Loucy (cell line): Measurements from ENCODE around the gene DNMBP.

Source experiments
- H2AFZ ChIP-seq: fragments of 200-600 bp; sonication (generic); 2 replicates; pipeline ENCODE4 v1.6.0; 2016; ENCODE audit warnings: antibody characterized with exemption, mild to moderate bottlenecking, low read length, moderate library complexity
- H3F3A ChIP-seq: fragments of 200-600 bp; 2 replicates; pipeline ENCODE4 v1.6.0; 2016; ENCODE audit warnings: antibody characterized with exemption, low read depth, mild to moderate bottlenecking
- H3K27me3 ChIP-seq: fragments of 200-600 bp; sonication (generic); 2 replicates; pipeline ENCODE4 v1.6.1; 2014; ENCODE audit warnings: low read length, mild to moderate bottlenecking; ENCODE audit not compliant: insufficient read depth, poor library complexity, severe bottlenecking
- H3K36me3 ChIP-seq: fragments of 200-600 bp; sonication (generic); 2 replicates; pipeline ENCODE4 v1.6.1; 2016; ENCODE audit warnings: low read length; ENCODE audit not compliant: insufficient read depth
- H3K4me1 ChIP-seq: fragments of 200-600 bp; sonication (generic); 2 replicates; pipeline ENCODE4 v1.5.1; 2014; ENCODE audit warnings: low read length, mild to moderate bottlenecking; ENCODE audit not compliant: insufficient read depth, poor library complexity, severe bottlenecking
- H3K4me2 ChIP-seq: fragments of 200-600 bp; sonication (generic); 2 replicates; pipeline ENCODE4 v1.6.0; 2014; ENCODE audit warnings: antibody characterized with exemption, low read length, low read depth, mild to moderate bottlenecking; ENCODE audit not compliant: poor library complexity, severe bottlenecking
- H3K4me3 ChIP-seq: fragments of 200-600 bp; sonication (generic); 2 replicates; pipeline ENCODE4 v1.5.1; 2014; ENCODE audit warnings: low read length, mild to moderate bottlenecking, mixed read lengths; ENCODE audit not compliant: poor library complexity, severe bottlenecking
- H3K79me2 ChIP-seq: fragments of 200-600 bp; sonication (generic); 2 replicates; pipeline ENCODE4 v1.6.1; 2014; ENCODE audit warnings: low read length; ENCODE audit not compliant: insufficient read depth
- H3K9ac ChIP-seq: fragments of 200-600 bp; sonication (generic); 2 replicates; pipeline ENCODE4 v1.6.0; 2014; ENCODE audit warnings: mild to moderate bottlenecking, low read depth, low read length, moderate library complexity; ENCODE audit not compliant: poor library complexity, severe bottlenecking
- H3K9me2 ChIP-seq: fragments of 200-600 bp; sonication (generic); replicated peaks from 2 replicates; pipeline ENCODE4 v1.6.1; 2016; ENCODE audit warnings: low read depth, low read length, mixed read lengths
- H3K9me3 ChIP-seq: fragments of 200-600 bp; sonication (generic); 2 replicates; pipeline ENCODE4 v1.6.1; 2014; ENCODE audit warnings: mild to moderate bottlenecking, antibody characterized with exemption, low read length, low read depth; ENCODE audit not compliant: insufficient read depth
- H4K20me1 ChIP-seq: fragments of 200-600 bp; sonication (generic); 2 replicates; pipeline ENCODE4 v1.6.0; 2014; ENCODE audit warnings: antibody characterized with exemption, low read length, mild to moderate bottlenecking; ENCODE audit not compliant: insufficient read depth, poor library complexity, severe bottlenecking
- CTCF ChIP-seq: fragments of 200-600 bp; sonication (generic); conservative IDR thresholded peaks from 2 replicates; pipeline ENCODE4 v1.5.1; 2014; ENCODE audit warnings: mild to moderate bottlenecking, antibody characterized with exemption, low read length
- EZH2phosphoT487 ChIP-seq: fragments of 200-600 bp; IDR thresholded peaks from 2 replicates; pipeline ENCODE4 v1.6.1; 2018; ENCODE audit warnings: antibody characterized with exemption, mild to moderate bottlenecking, moderate library complexity, borderline replicate concordance

The DNMBP gene

GRCh38 chr10:99999319-100000108 is 10.2 kb downstream of the DNMBP start:
- H3K36me3 ChIP-seq, result no peaks in the 10 kb centered on the region
- no peaks in the 10 kb centered on the region for H4K20me1 ChIP-seq
- no peaks in the 10 kb centered on the region for H3K9me2 ChIP-seq
- H3K79me2 ChIP-seq, result peaks cover 11% of the 10 kb centered on the region; the same call in 1 of the 2 replicates
- TF ChIP-seq EZH2phosphoT487 (no peak), CTCF (no peak)
- peaks cover 9% of the 10 kb centered on the region for H3K4me1 ChIP-seq
- no peaks in the 10 kb centered on the region for H3F3A ChIP-seq
- no peaks in the 10 kb centered on the region for H3K27me3 ChIP-seq
- no peak overlapping the region for H2AFZ ChIP-seq
- no peak overlapping the region for H3K9ac ChIP-seq
- H3K4me2 ChIP-seq, result no peak overlapping the region
- H3K4me3 ChIP-seq, result no peak overlapping the region
- no peaks in the 10 kb centered on the region for H3K9me3 ChIP-seq

DNA sequence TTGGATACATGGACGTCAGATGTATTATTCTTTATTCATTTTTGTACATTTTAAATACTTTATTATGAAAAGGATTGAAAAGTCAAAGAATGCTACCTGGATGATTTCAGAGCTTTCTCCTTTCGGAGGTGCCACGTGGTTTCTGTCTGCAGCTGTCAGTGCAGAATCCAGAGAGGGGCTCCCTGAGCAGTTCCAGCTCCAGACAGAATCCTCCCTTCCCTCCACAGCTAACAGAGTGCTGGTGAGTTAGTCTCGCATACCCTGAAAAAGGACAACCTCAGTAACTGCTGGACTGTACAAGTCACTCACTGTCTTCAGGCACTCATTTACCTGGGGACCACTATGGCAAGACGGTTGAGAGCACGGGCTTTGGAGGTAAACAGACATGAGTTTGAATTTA is 10.9 kb downstream of the DNMBP start:
- Histone ChIP-seq H3K9ac (no peak overlapping the region), H3K4me2 (no peak overlapping the region), H3K4me3 (no peak overlapping the region), H3K79me2 (peaks cover 11% of the 10 kb centered on the region; the same call in 1 of the 2 replicates), H4K20me1 (no peaks in the 10 kb centered on the region), H3F3A (no peaks in the 10 kb centered on the region), H3K9me2 (no peaks in the 10 kb centered on the region), H3K9me3 (no peaks in the 10 kb centered on the region), H2AFZ (no peak overlapping the region), H3K36me3 (no peaks in the 10 kb centered on the region), H3K4me1 (peaks cover 15% of the 10 kb centered on the region), H3K27me3 (no peaks in the 10 kb centered on the region)
- TF ChIP-seq EZH2phosphoT487 (no peak), CTCF (no peak)

- Histone ChIP-seq H3K9ac (no peak overlapping the region), H3K4me3 (no peak overlapping the region), H4K20me1 (no peaks in the 10 kb centered on the region), H3K4me2 (no peak overlapping the region), H3K79me2 (0 out of 2 replicates have a peak, but pooled peaks cover 5% of the 10 kb centered on the region), H2AFZ (no peak overlapping the region), H3K9me2 (no peaks in the 10 kb centered on the region), H3K36me3 (no peaks in the 10 kb centered on the region), H3K9me3 (no peaks in the 10 kb centered on the region), H3K4me1 (peaks cover 17% of the 10 kb centered on the region), H3F3A (no peaks in the 10 kb centered on the region), H3K27me3 (no peaks in the 10 kb centered on the region)
- no peak for TF ChIP-seq EZH2phosphoT487
- TF ChIP-seq CTCF, result no peak
Observed at GRCh38 chr10:99996671-99997648, 12.8 kb downstream of the DNMBP start.
